ENCODE measurements around the gene GPA33. TPM values are rescaled to one million over a fixed set of nuclear protein-coding genes. Genes with fewer than 3 reads are reported as not detected.

GPA33 gene
- total RNA-seq: not detected in 2 replicates

GRCh38 chr1:167090314-167090942 lies at the start of gene GPA33:
Gene GPA33, minus strand, starts transcription at chr1:167090377. Its CDS starts 90 bp downstream, at chr1:167090287.

GRCh38 chr1:167093846-167094516 lies 3.8 kb upstream of the GPA33 start, which contains the start of gene STYXL2:
Gene STYXL2, plus strand, starts transcription at chr1:167094075. Its CDS starts 775 bp downstream, at chr1:167094850.

Other genes with a start within 250 kb of the GPA33 start
- 10.3 and 12.2 TPM in 2 replicates for gene TADA1, start 214.1 kb downstream of the GPA33 start, total RNA-seq
- gene ILDR2, start 114.8 kb downstream of the GPA33 start, total RNA-seq: under 0.01 TPM in 1 of 2 replicates, not detected in the other
- not detected in 2 replicates for gene MAEL, start 101.1 kb downstream of the GPA33 start, total RNA-seq
- gene STYXL2, start 3.7 kb upstream of the GPA33 start, total RNA-seq: not detected in 2 replicates
- gene POU2F1, start 130.5 kb upstream of the GPA33 start, total RNA-seq: 4.8 and 5.7 TPM in 2 replicates

Measured in dermis lymphatic vessel endothelial cell (primary cell).